NCI-H524 treated with DMSO at 0.1 percent for 48 hours (cell line): ENCODE measurements around the gene ZCWPW1.
"Not testable (repeated sequence)": the region's sequence is repeated elsewhere in the genome, so short reads cannot be mapped to it uniquely, and the experiment has no call there.

Source experiments
- DNase-seq: peaks from one replicate; lab custom pipeline; 2025; lab: John Stamatoyannopoulos, UW

Gene ZCWPW1

GRCh38 chr7:100456562-100456961, 28.1 kb upstream of the ZCWPW1 start:
- DNase-seq = no peak

- DNase-seq = no peak
Measured at GRCh38 chr7:100455206-100455605, 26.7 kb upstream of the ZCWPW1 start.

GRCh38 chr7:100453854-100454253, 25.4 kb upstream of the ZCWPW1 start:
- DNase-seq = not testable (repeated sequence)

GRCh38 chr7:100452513-100452912, 24.0 kb upstream of the ZCWPW1 start:
- DNase-seq = no peak

- no peak for DNase-seq
Measured at GRCh38 chr7:100449190-100449795, 20.8 kb upstream of the ZCWPW1 start.

GRCh38 chr7:100447363-100447762, 18.9 kb upstream of the ZCWPW1 start:
- not testable (repeated sequence) for DNase-seq

- no peak for DNase-seq
Measured at GRCh38 chr7:100446040-100446439, 17.5 kb upstream of the ZCWPW1 start.

- DNase-seq = no peak
Measured at GRCh38 chr7:100444311-100445278, 16.1 kb upstream of the ZCWPW1 start.

GRCh38 chr7:100443096-100443840, 14.8 kb upstream of the ZCWPW1 start:
- DNase-seq = no peak

GRCh38 chr7:100441641-100442535, 13.4 kb upstream of the ZCWPW1 start:
- no peak for DNase-seq

- DNase-seq = not testable (repeated sequence)
Measured at GRCh38 chr7:100439244-100439643, 10.7 kb upstream of the ZCWPW1 start.

GRCh38 chr7:100438731-100439130, 10.2 kb upstream of the ZCWPW1 start:
- DNase-seq = not testable (repeated sequence)

- DNase-seq = no peak
Measured at GRCh38 chr7:100438172-100438571, 9.7 kb upstream of the ZCWPW1 start.

- no peak for DNase-seq
Measured at GRCh38 chr7:100437150-100438100, 8.9 kb upstream of the ZCWPW1 start.

- no peak for DNase-seq
Measured at GRCh38 chr7:100435401-100436304, 7.2 kb upstream of the ZCWPW1 start.

- no peak for DNase-seq
Measured at GRCh38 chr7:100434297-100435144, 6.0 kb upstream of the ZCWPW1 start.

GRCh38 chr7:100433592-100434296, 5.2 kb upstream of the ZCWPW1 start:
- DNase-seq = no peak

- DNase-seq = no peak
Measured at GRCh38 chr7:100433276-100433591, 4.7 kb upstream of the ZCWPW1 start.
